ENCODE results near the gene CD274. TPM values are rescaled to one million over a fixed set of nuclear protein-coding genes. Genes with fewer than 3 reads are reported as not detected.

Gene CD274
- total and polyA plus RNA-seq, 2 donors (not counting 3 experiments of a cell fraction or from before 2014, with no cell fraction given) = 25.4 to 26.8 TPM

DNA sequence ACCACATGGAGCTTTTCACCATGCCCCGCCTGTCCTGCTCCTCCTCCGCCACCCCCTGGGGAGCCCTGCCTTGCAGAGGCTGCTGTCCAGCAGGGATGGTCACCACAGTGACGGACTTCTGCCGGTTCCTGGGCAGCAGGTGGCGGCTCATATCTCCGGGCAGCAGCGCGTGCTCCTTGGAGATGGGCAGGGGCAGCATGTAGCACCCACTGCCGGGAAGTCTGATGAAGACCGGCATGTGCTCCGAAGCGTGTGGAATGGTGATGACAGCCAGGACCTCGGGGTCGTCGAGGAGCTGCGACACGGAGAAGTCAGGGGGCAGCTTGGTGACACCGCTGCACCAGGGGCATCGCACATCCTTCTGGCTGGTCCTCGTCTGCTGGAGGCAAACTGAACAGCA, 31.9 kb upstream of the CD274 start:
- CTCF ChIA-PET = no interaction called here
- POLR2A ChIA-PET = no interaction called here
- DNase-seq (ENCODE audit: low read depth, low spot score) = no peak
- BruUV-seq (replicated peaks) = no TSS peak
- no peaks in the 10 kb centered on the region for H3K79me2 ChIP-seq (ENCODE audit: control insufficient read depth, insufficient read depth, low read length)
- no peak overlapping the region for H3K9ac ChIP-seq (replicated peaks; ENCODE audit: extremely low read depth, insufficient read depth, low read length)
- no peaks in the 10 kb centered on the region for H3K27me3 ChIP-seq (ENCODE audit: control insufficient read depth in 2 of 2, insufficient read depth in 2 of 2, low read length in 2 of 2)
- H3K4me2 ChIP-seq (ENCODE audit: insufficient read depth, low read length) = no peak overlapping the region
- no peaks in the 10 kb centered on the region for H3K9me1 ChIP-seq (replicated peaks; ENCODE audit: control insufficient read depth, extremely low read depth, insufficient read depth, low read length)
- no peak overlapping the region for H3K27ac ChIP-seq (ENCODE audit: insufficient read depth, low read depth, low read length)
- dilution Hi-C loops (cut with MboI; ENCODE audit: extremely low pct_ligation_motif_present, low sequenced_read_pairs) = no loop called here
- no peak overlapping the region for H3K4me3 ChIP-seq (replicated peaks in 1 of 3; ENCODE audit: insufficient read depth in 1 of 3, low read depth in 1 of 3, low read length in 3 of 3)
- intact Hi-C loops (cut with micrococcal nuclease) = no loop called here
- H2AFZ ChIP-seq (ENCODE audit: low read depth, low read length) = no peak overlapping the region
- H3K9me3 ChIP-seq (replicated peaks; ENCODE audit: control insufficient read depth, insufficient read depth, low read length) = no peaks in the 10 kb centered on the region
- H3K4me1 ChIP-seq (ENCODE audit: control insufficient read depth, extremely low read depth, insufficient read depth, low read length) = no peaks in the 10 kb centered on the region
- FAIRE-seq = no peak
- H3K36me3 ChIP-seq (ENCODE audit: control insufficient read depth in 2 of 2, extremely low read depth in 1 of 2, insufficient read depth in 2 of 2, low read length in 2 of 2) = no peaks in the 10 kb centered on the region
- TF ChIP-seq, protein P1, sequence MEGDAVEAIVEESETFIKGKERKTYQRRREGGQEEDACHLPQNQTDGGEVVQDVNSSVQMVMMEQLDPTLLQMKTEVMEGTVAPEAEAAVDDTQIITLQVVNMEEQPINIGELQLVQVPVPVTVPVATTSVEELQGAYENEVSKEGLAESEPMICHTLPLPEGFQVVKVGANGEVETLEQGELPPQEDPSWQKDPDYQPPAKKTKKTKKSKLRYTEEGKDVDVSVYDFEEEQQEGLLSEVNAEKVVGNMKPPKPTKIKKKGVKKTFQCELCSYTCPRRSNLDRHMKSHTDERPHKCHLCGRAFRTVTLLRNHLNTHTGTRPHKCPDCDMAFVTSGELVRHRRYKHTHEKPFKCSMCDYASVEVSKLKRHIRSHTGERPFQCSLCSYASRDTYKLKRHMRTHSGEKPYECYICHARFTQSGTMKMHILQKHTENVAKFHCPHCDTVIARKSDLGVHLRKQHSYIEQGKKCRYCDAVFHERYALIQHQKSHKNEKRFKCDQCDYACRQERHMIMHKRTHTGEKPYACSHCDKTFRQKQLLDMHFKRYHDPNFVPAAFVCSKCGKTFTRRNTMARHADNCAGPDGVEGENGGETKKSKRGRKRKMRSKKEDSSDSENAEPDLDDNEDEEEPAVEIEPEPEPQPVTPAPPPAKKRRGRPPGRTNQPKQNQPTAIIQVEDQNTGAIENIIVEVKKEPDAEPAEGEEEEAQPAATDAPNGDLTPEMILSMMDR (IDR thresholded peaks at IDR 0.05; ENCODE audit: extremely low read depth in 1 of 2, insufficient read depth in 1 of 2, low read depth in 1 of 2, low read length in 2 of 2) = no peak
- TF ChIP-seq POLR2A (IDR thresholded peaks at IDR 0.05; ENCODE audit: low read depth, low read length) (no peak), POLR2AphosphoS5 (IDR thresholded peaks at IDR 0.05; ENCODE audit: insufficient read depth, low read depth, low read length) (no peak), FOS (IDR thresholded peaks at IDR 0.05; ENCODE audit: borderline replicate concordance, insufficient read depth, low read length) (no peak), MYC (IDR thresholded peaks at IDR 0.05; ENCODE audit: low read depth, low read length) (no peak)
- no peaks in the 10 kb centered on the region for H4K20me1 ChIP-seq (replicated peaks; ENCODE audit: control insufficient read depth, extremely low read depth, insufficient read depth, low read length)

DNA sequence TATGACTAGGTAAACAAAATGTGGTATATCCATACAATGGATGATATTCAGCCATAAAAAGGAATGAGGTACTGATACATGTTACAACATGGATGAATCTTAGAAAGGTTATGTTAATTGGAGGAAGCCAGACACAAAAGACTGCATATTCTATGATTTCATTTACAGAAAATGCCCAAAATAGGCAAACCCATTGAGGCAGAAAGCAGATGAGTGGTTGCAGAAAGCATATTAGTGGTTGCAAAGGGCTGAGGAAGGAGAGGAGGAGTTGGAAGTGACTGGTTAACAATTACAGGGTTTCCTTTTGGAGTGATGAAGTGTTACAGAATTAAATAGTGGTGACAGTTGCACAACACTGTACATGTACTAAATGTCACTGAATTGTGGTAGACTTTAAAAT, 30.4 kb upstream of the CD274 start:
- FAIRE-seq = no peak
- H3K4me3 ChIP-seq (replicated peaks in 1 of 3; ENCODE audit: insufficient read depth in 1 of 3, low read depth in 1 of 3, low read length in 3 of 3) = no peak overlapping the region

More for the DNA sequence above, 30.4 kb upstream of the CD274 start:
- no peak for DNase-seq (ENCODE audit: low read depth, low spot score)
- POLR2A ChIA-PET = no interaction called here
- BruUV-seq (replicated peaks) = no TSS peak
- no peaks in the 10 kb centered on the region for H3K27me3 ChIP-seq (ENCODE audit: control insufficient read depth in 2 of 2, insufficient read depth in 2 of 2, low read length in 2 of 2)
- no peak overlapping the region for H3K9ac ChIP-seq (replicated peaks; ENCODE audit: extremely low read depth, insufficient read depth, low read length)
- no peaks in the 10 kb centered on the region for H3K9me3 ChIP-seq (replicated peaks; ENCODE audit: control insufficient read depth, insufficient read depth, low read length)
- H3K4me2 ChIP-seq (ENCODE audit: insufficient read depth, low read length) = no peak overlapping the region
- H2AFZ ChIP-seq (ENCODE audit: low read depth, low read length) = no peak overlapping the region
- CTCF ChIA-PET = no interaction called here
- no peaks in the 10 kb centered on the region for H3K4me1 ChIP-seq (ENCODE audit: control insufficient read depth, extremely low read depth, insufficient read depth, low read length)
- H3K36me3 ChIP-seq (ENCODE audit: control insufficient read depth in 2 of 2, extremely low read depth in 1 of 2, insufficient read depth in 2 of 2, low read length in 2 of 2) = no peaks in the 10 kb centered on the region
- no peaks in the 10 kb centered on the region for H3K9me1 ChIP-seq (replicated peaks; ENCODE audit: control insufficient read depth, extremely low read depth, insufficient read depth, low read length)
- no peak for TF ChIP-seq POLR2A (IDR thresholded peaks at IDR 0.05; ENCODE audit: low read depth, low read length)
- TF ChIP-seq, protein P1 (IDR thresholded peaks at IDR 0.05; ENCODE audit: extremely low read depth in 1 of 2, insufficient read depth in 1 of 2, low read depth in 1 of 2, low read length in 2 of 2) = no peak
- no peak for TF ChIP-seq JUN (IDR thresholded peaks at IDR 0.05; ENCODE audit: borderline replicate concordance, insufficient read depth, insufficient read length, low read depth)
- TF ChIP-seq POLR2AphosphoS5 (IDR thresholded peaks at IDR 0.05; ENCODE audit: insufficient read depth, low read depth, low read length) = no peak
- TF ChIP-seq FOS (IDR thresholded peaks at IDR 0.05; ENCODE audit: borderline replicate concordance, insufficient read depth, low read length) = no peak
- TF ChIP-seq EZH2 (IDR thresholded peaks at IDR 0.05; ENCODE audit: borderline replicate concordance, low read depth, low read length, severe bottlenecking) = no peak
- TF ChIP-seq, protein P2, sequence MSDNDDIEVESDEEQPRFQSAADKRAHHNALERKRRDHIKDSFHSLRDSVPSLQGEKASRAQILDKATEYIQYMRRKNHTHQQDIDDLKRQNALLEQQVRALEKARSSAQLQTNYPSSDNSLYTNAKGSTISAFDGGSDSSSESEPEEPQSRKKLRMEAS (IDR thresholded peaks at IDR 0.05; ENCODE audit: insufficient read depth, insufficient read length) = no peak
- TF ChIP-seq MYC (IDR thresholded peaks at IDR 0.05; ENCODE audit: low read depth, low read length) = no peak
- no peak for TF ChIP-seq GATA2 (IDR thresholded peaks at IDR 0.05; ENCODE audit: insufficient read depth, insufficient read length, low read depth, low read length)
- no peak overlapping the region for H3K27ac ChIP-seq (ENCODE audit: insufficient read depth, low read depth, low read length)
- dilution Hi-C loops (cut with MboI; ENCODE audit: extremely low pct_ligation_motif_present, low sequenced_read_pairs) (no loop called here), intact Hi-C loops (cut with micrococcal nuclease) (no loop called here)
- no peaks in the 10 kb centered on the region for H3K79me2 ChIP-seq (ENCODE audit: control insufficient read depth, insufficient read depth, low read length)
- H4K20me1 ChIP-seq (replicated peaks; ENCODE audit: control insufficient read depth, extremely low read depth, insufficient read depth, low read length) = no peaks in the 10 kb centered on the region

Measured in endothelial cell of umbilical vein (primary cell).